GM19351 (cell line): ENCODE results near the gene PANK4.
"Not testable (repeated sequence)": the region's sequence is repeated elsewhere in the genome, so short reads cannot be mapped to it uniquely, and the experiment has no call there.

Experiments used
- ATAC-seq: cut with Tn5 transposase; IDR thresholded peaks from one replicate; pipeline ENCODE4 v1.9.1; 2021; ENCODE audit warnings: mild to moderate bottlenecking, moderate library complexity; ENCODE audit not compliant: unreplicated experiment

The PANK4 gene

GRCh38 chr1:2466958-2467554, 59.3 kb downstream of the PANK4 start:
- no peak for ATAC-seq

GRCh38 chr1:2466270-2466665, 60.1 kb downstream of the PANK4 start:
- no peak for ATAC-seq

- ATAC-seq = no peak
These were observed 60.8 kb downstream of the PANK4 start for GRCh38 chr1:2465371-2466269.

GRCh38 chr1:2463396-2463795, 63.0 kb downstream of the PANK4 start:
- no peak for ATAC-seq

- no peak for ATAC-seq
These were observed 63.6 kb downstream of the PANK4 start for GRCh38 chr1:2462819-2463218.

GRCh38 chr1:2460996-2461751, 65.2 kb downstream of the PANK4 start:
- no peak for ATAC-seq

GRCh38 chr1:2460203-2460602, 66.2 kb downstream of the PANK4 start:
- no peak for ATAC-seq

GRCh38 chr1:2459757-2460156, 66.6 kb downstream of the PANK4 start:
- ATAC-seq = no peak

- ATAC-seq = not testable (repeated sequence)
These were observed 67.2 kb downstream of the PANK4 start for GRCh38 chr1:2459102-2459753.

- no peak for ATAC-seq
These were observed 67.7 kb downstream of the PANK4 start for GRCh38 chr1:2458687-2459086.
